ENCODE results near the gene DYNC2H1.

DYNC2H1 gene

DNA sequence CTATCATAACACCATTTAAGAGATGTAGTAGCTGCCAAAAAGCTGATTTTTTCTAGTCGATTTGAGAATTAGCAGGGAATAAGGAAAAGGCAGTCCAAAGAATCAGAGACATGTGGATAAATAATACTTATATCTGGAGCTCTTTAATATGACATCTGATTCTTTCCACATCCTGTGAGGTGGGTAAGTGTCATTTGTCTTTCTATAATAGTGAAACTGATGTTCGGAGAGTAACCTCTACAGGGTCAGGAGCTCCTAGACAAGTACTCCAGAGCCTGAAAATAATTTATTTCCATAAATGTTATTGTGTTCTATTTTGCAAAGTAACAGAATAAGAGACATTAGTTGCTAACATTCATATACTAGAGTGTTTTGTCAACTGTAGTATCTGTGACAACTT is 367.6 kb downstream of the DYNC2H1 start:
- DNase-seq = no peak

DNA sequence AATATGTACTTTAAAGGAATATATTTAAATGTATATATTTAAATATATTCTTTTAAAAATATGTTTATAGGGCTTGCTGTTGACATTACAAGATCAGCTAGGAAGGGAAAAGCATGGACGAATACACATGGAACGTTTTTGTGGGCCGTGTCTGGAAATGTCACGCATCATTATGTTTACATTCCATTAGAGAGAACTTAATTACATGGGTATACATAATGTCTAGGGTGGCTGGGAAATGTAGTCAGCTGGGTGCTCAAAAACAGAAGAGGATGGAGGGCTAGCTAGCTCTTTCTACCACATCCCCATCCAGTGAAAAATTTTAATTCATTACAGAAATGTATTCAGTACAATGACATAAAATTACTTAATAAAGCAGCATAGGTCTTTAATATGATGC is 371.2 kb downstream of the DYNC2H1 start:
- no peak for DNase-seq

GRCh38 chr11:103483996-103484395 is 374.8 kb downstream of the DYNC2H1 start:
- no peak for DNase-seq

DNA sequence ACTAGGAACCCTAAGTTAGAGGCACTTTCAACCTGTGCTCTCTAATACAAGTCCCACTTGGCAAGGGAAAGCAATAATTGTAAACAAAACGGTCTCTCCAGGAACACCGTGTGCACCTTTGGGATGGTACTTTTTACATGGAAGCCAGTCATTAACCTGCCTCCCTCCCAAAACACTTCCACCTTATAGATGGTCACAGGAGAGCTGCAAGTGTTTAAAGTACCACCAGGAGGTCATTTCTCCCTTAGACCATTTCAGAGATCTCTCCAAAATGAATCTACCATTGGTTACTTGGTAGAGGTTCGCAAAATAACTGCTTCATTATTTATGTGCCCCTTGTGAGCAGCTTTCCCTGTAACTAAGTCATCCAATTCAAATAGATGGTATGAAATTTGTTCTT is 375.3 kb downstream of the DYNC2H1 start:
- DNase-seq = no peak

DNA sequence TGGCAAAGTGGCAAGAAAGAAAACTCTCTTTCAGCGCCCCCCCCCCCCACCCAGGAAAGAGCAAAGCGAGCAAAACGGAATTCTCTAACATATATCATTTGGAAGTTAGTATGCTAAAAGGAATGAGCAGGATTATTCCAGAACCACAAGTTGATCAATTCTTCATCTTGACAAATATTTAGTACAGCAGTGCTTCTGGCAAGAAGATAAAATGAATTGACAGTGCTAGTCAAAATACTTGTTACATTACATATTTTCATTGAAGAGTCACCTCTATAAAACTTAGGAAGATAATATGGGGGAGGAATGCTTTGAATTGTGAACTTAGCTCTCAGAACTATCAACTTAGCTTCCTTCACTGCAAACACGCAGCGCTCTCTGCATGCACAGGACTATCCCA is 377.4 kb downstream of the DYNC2H1 start:
- no peak for DNase-seq

GRCh38 chr11:103487113-103487512 is 377.9 kb downstream of the DYNC2H1 start:
- DNase-seq = no peak

- DNase-seq = no peak
Measured at GRCh38 chr11:103488031-103488461, 378.8 kb downstream of the DYNC2H1 start.

DNA sequence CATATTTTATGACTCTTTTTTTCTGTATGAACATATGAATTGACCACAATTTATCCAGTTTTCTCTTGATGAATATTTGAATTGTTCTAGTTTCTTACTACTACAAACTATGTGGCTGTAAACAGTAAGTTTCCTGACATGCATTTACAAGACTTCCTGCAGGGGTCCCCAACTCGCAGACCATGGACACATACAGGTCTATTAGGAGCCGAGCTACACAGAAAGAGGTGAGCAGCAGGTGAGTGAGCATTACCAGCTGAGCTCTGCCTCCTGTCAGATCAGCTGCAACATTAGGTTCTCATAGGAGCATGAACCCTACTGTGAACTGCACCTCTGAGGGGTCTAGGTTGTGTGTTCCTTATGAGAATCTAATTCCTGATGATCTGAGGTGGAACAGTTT is 379.4 kb downstream of the DYNC2H1 start:
- no peak for DNase-seq

DNA sequence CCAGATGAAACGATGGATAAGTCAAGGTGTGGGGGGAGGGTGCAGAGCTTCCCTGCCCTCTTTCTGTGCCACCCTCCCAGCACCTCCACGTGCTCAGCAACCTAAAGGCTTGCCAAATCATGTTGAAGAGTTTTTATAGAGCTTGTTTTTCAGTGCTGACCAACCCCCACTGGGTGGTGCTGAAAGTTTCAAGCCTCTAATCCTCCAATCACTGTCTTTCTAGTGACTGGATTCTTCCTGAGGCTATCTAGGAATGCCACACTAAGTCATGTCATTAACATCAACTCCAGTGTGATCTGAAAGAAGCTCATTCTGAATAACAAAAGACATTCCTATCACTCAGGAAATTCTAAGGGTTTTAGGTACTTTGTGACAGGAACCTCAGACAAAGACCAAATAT is 382.6 kb downstream of the DYNC2H1 start:
- DNase-seq = no peak

- no peak for DNase-seq
Measured at GRCh38 chr11:103494491-103494890, 385.3 kb downstream of the DYNC2H1 start.

DNA sequence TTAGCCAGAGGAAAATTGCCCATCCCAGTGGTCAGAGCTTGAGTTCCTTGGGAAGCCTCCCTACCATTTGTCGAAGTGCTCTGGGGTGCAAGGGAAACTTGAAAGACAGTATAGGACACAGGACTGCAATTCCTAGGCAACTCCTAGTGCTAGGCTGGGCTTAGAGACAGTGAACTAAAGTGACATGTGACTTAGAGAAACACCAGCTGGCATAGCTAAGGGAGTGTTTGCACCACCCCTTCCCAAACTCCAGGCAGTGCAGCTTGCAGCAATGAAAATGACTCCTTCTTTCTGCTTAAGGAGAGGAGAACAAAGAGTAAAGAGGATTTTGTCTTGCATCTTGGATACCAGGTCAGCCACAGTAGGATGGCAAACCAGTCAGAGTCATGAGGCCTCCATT is 388.0 kb downstream of the DYNC2H1 start:
- DNase-seq = no peak

GRCh38 chr11:103499710-103500340 is 390.6 kb downstream of the DYNC2H1 start:
- DNase-seq = no peak

- DNase-seq = no peak
Measured at GRCh38 chr11:103515283-103515682, 406.1 kb downstream of the DYNC2H1 start.

GRCh38 chr11:103520792-103521191 is 411.6 kb downstream of the DYNC2H1 start:
- DNase-seq = no peak

DNA sequence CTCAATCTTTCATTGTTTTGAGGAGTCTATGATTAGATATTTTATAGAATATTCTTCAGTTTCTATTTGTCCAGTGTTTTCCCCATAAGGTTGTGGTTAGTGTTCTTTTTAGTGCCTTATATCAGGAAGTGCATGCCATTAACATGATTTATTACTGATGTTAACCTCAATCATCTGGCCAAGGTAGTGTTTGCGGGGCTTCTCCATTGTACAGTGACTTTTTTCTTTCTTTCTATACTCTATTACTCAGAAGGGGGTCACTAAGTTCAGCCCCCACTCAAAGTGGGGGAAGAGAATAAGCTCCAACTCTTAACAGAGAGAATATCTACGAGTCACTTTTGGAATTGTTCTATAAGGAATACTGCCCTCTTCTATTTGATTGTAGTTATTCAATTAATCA is 415.8 kb downstream of the DYNC2H1 start:
- no peak for DNase-seq

GRCh38 chr11:103528046-103528445 is 418.8 kb downstream of the DYNC2H1 start:
- DNase-seq = no peak

DNA sequence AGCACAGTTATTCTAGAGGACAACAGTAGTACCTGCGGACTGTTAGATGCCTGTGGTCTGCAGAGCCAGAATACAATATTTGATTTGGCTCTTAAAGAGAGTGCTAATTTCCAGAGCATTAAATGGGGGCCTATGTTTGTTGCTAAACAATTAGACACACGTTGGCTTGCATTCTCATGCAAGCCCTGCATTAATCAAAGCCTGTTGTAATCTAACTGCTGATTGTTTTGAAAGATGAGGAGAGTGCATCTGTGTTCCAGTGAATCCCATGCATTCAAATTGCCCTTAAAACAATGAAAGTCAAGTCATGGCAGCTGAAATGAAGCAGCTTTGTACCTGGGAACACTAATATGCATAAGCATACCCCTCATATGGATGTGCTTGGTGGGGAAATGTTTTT is 419.4 kb downstream of the DYNC2H1 start:
- no peak for DNase-seq

- no peak for DNase-seq
Measured at GRCh38 chr11:103529181-103529684, 420.0 kb downstream of the DYNC2H1 start.
